Measurements from ENCODE around the gene GNAO1.

GNAO1 gene

GRCh38 chr16:56319376-56319775 is 128.1 kb downstream of the GNAO1 start:
- Mint-ChIP-seq H3K4me1 (peaks cover 6% of the 10 kb centered on the region), H3K27me3 (peaks cover 6% of the 10 kb centered on the region), H3K27ac (no peak overlapping the region), H3K36me3 (no peaks in the 10 kb centered on the region), H3K4me3 (no peak overlapping the region), H3K9me3 (no peaks in the 10 kb centered on the region)
- DNase-seq (ENCODE audit: low spot score in 2 of 2) (no peak), ATAC-seq (ENCODE audit: low read depth) (no peak)

DNA sequence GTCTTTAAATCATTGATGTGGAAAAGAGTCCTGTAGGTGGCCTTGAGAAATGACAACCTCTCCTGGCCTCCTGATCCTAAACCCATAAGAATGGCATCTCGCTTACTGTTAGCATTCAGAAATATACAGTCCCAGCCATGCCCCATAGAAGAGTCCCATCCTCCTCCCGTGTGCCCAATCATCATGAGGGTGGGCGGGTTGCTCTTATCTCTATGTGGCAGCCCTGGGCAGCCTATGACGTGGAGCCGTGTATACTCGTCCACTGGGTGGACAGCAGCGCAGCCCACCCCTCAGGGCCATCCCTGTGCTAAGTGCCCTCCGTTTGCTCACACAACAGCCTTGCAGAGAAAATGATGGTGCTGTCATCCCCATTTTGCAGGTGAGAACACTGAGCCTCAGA is 128.8 kb downstream of the GNAO1 start:
- Mint-ChIP-seq H3K4me3 (no peak overlapping the region), H3K27me3 (peaks cover 6% of the 10 kb centered on the region)

DNA sequence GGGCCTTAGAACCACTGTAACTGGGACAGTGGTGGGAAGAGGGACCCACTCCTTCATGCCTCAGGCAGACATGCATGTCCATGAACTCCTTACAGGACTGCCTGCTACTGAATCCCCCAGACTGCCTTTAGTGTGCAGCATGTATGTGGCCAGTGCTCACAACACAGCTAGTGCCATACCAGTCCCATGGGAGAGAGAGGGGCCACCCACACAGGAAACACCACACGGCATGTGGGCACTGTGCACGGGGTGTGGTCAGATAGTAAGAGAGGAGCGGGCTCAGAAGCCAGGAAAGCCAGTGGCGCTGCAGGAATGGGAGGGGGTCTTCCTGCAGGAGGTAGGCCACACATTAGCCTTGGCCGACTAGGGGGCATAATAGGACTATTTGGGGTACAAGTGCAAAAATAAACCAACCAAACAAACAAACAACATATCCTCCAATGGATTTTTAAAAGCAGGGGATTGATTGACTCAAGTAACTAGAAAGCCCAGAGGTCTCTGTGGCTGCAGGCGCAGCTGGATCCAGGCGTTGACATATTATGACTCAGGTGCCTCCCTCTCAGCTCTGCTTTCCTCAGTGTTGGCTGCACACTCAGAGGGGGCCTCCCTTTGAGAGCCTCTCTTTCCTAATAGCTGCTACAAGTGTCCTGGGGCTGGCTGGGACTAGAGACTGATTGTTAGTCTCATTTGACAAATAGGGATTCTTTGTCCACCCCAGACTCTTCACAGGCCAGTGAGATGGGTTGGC is 129.7 kb downstream of the GNAO1 start:
- H3K4me1 Mint-ChIP-seq: peaks cover 6% of the 10 kb centered on the region
- no peak overlapping the region for H3K27ac Mint-ChIP-seq
- ATAC-seq (ENCODE audit: low read depth) (no peak), DNase-seq (ENCODE audit: low spot score in 2 of 2) (no peak)
- H3K4me3 Mint-ChIP-seq: no peak overlapping the region
- peaks cover 6% of the 10 kb centered on the region for H3K27me3 Mint-ChIP-seq
- H3K9me3 Mint-ChIP-seq: no peaks in the 10 kb centered on the region
- no peaks in the 10 kb centered on the region for H3K36me3 Mint-ChIP-seq

More for the DNA sequence above, 128.8 kb downstream of the GNAO1 start:
- no peak for ATAC-seq (ENCODE audit: low read depth)
- H3K4me1 Mint-ChIP-seq: peaks cover 6% of the 10 kb centered on the region
- no peaks in the 10 kb centered on the region for H3K9me3 Mint-ChIP-seq
- DNase-seq (ENCODE audit: low spot score in 2 of 2): no peak
- H3K36me3 Mint-ChIP-seq: no peaks in the 10 kb centered on the region
- H3K27ac Mint-ChIP-seq: no peak overlapping the region

GRCh38 chr16:56321571-56321970 is 130.3 kb downstream of the GNAO1 start:
- Mint-ChIP-seq H3K4me1 (peaks cover 6% of the 10 kb centered on the region), H3K9me3 (no peaks in the 10 kb centered on the region), H3K27me3 (peaks cover 6% of the 10 kb centered on the region), H3K36me3 (no peaks in the 10 kb centered on the region), H3K27ac (no peak overlapping the region), H3K4me3 (no peak overlapping the region)
- no peak for ATAC-seq (ENCODE audit: low read depth)
- no peak for DNase-seq (ENCODE audit: low spot score in 2 of 2)

DNA sequence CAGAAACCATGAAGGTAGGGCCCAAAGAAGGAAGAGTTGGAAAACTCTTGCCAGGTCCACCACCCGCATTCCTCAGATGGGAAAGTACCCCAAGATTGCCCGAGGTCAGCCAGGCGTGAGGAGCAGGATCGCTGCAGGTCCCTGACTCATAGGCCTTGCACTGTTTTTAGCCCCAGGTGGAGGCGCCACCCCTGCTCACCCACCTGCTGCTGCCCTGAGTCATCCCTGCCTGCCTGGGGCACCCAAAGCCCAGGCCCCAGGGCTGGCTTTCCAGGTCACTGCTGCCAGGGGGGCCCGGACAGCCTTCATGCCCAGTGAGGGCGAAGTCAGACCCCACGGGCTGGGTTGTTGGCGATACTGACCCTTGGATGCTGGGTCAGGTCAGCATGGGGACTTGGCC is 133.1 kb downstream of the GNAO1 start:
- H3K36me3 Mint-ChIP-seq: no peaks in the 10 kb centered on the region
- peaks cover 4% of the 10 kb centered on the region for H3K27me3 Mint-ChIP-seq
- peaks cover 4% of the 10 kb centered on the region for H3K4me1 Mint-ChIP-seq
- H3K9me3 Mint-ChIP-seq: no peaks in the 10 kb centered on the region
- H3K4me3 Mint-ChIP-seq: no peak overlapping the region
- ATAC-seq (ENCODE audit: low read depth) (no peak), DNase-seq (ENCODE audit: low spot score in 2 of 2) (no peak)
- H3K27ac Mint-ChIP-seq: no peak overlapping the region

DNA sequence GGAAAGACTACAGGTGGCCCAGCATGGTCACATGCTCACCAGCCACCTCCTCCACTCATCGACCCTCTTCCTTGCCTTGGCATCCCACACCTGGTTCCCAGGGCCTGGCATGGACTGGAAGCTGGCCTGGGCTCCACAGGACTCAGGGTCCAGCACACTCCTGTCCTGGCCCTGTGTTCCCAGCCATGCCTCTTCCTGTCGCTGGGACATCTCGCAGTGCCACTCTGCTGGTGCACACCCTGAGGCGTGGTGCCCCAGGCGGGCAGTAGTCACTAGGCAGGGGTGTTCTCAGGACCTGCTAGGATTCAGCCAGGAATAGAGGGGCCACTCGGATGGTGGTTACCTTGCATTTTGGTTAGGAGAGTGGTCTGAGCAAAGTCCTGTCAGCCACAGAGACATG is 134.7 kb downstream of the GNAO1 start:
- Mint-ChIP-seq H3K36me3 (no peaks in the 10 kb centered on the region), H3K4me3 (no peak overlapping the region), H3K4me1 (peaks cover under 1% of the 10 kb centered on the region), H3K27me3 (peaks cover 2% of the 10 kb centered on the region), H3K27ac (no peak overlapping the region), H3K9me3 (no peaks in the 10 kb centered on the region)
- no peak for DNase-seq (ENCODE audit: low spot score in 2 of 2)
- ATAC-seq (ENCODE audit: low read depth): no peak

GRCh38 chr16:56327071-56327928 is 136.0 kb downstream of the GNAO1 start:
- ATAC-seq (ENCODE audit: low read depth) (no peak), DNase-seq (ENCODE audit: low spot score in 2 of 2) (no peak)
- Mint-ChIP-seq H3K36me3 (no peaks in the 10 kb centered on the region), H3K4me1 (no peaks in the 10 kb centered on the region), H3K27me3 (peaks cover 3% of the 10 kb centered on the region), H3K27ac (no peak overlapping the region), H3K9me3 (no peaks in the 10 kb centered on the region), H3K4me3 (no peak overlapping the region)

DNA sequence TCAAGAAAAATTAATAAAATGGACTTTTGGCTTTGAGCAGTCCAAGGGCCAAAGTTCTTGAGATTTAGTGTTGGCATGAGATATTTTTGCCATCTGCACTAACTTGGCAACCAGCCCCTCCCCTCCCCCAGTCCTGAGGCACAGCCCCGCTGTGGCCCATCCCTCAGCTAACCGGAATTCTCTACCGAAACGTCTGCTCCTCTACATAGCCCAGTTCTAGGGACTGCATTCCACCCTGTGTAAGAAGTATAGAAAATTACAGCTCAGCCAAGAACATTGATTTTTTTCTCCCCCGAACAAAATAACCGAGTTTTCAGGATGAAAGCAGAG is 136.6 kb downstream of the GNAO1 start:
- Mint-ChIP-seq H3K27ac (no peak overlapping the region), H3K36me3 (no peaks in the 10 kb centered on the region), H3K4me1 (no peaks in the 10 kb centered on the region), H3K27me3 (peaks cover 4% of the 10 kb centered on the region), H3K4me3 (no peak overlapping the region), H3K9me3 (no peaks in the 10 kb centered on the region)
- no peak for DNase-seq (ENCODE audit: low spot score in 2 of 2)
- ATAC-seq (ENCODE audit: low read depth): no peak

GRCh38 chr16:56328276-56329022 is 137.2 kb downstream of the GNAO1 start:
- Mint-ChIP-seq H3K36me3 (no peaks in the 10 kb centered on the region), H3K4me1 (no peaks in the 10 kb centered on the region), H3K27me3 (peaks cover 4% of the 10 kb centered on the region), H3K4me3 (no peak overlapping the region), H3K9me3 (no peaks in the 10 kb centered on the region), H3K27ac (no peak overlapping the region)
- ATAC-seq (ENCODE audit: low read depth) (no peak), DNase-seq (ENCODE audit: low spot score in 2 of 2) (no peak)

GRCh38 chr16:56329887-56330286 is 138.6 kb downstream of the GNAO1 start:
- H3K4me3 Mint-ChIP-seq: no peak overlapping the region
- H3K36me3 Mint-ChIP-seq: no peaks in the 10 kb centered on the region

GRCh38 chr16:56330476-56330875 is 139.2 kb downstream of the GNAO1 start:
- H3K4me1 Mint-ChIP-seq: no peaks in the 10 kb centered on the region
- no peaks in the 10 kb centered on the region for H3K9me3 Mint-ChIP-seq
- H3K4me3 Mint-ChIP-seq: no peak overlapping the region
- no peak overlapping the region for H3K27ac Mint-ChIP-seq
- peaks cover 4% of the 10 kb centered on the region for H3K27me3 Mint-ChIP-seq
- no peak for ATAC-seq (ENCODE audit: low read depth)
- DNase-seq (ENCODE audit: low spot score in 2 of 2): no peak
- H3K36me3 Mint-ChIP-seq: no peaks in the 10 kb centered on the region

More at GRCh38 chr16:56329887-56330286, 138.6 kb downstream of the GNAO1 start:
- DNase-seq (ENCODE audit: low spot score in 2 of 2): no peak
- H3K4me1 Mint-ChIP-seq: no peaks in the 10 kb centered on the region
- ATAC-seq (ENCODE audit: low read depth): no peak
- H3K27me3 Mint-ChIP-seq: peaks cover 4% of the 10 kb centered on the region
- H3K9me3 Mint-ChIP-seq: no peaks in the 10 kb centered on the region
- H3K27ac Mint-ChIP-seq: no peak overlapping the region

DNA sequence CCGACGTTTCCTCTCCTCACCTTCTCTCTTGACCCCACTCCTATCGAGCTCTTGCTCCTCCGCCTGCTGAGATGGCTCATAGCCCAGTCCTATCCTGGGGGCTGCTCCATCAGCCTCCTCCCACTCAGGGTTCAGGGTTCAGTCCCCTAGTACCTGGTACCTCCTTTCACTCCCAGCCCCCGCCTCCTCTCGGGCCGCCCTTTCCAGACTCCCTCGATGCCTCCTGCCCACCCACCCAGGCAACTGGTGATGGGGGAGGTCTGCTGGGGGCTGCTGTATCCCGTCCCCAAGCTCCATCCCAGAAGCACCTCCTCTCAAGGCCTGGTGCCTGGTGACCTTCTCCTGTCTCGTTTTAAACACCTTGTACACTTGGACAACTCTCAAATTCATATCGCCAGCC is 140.1 kb downstream of the GNAO1 start:
- H3K4me3 Mint-ChIP-seq: no peak overlapping the region
- H3K27ac Mint-ChIP-seq: no peak overlapping the region
- ATAC-seq (ENCODE audit: low read depth) (no peak), DNase-seq (ENCODE audit: low spot score in 2 of 2) (no peak)
- peaks cover 4% of the 10 kb centered on the region for H3K27me3 Mint-ChIP-seq
- H3K4me1 Mint-ChIP-seq: no peaks in the 10 kb centered on the region
- H3K36me3 Mint-ChIP-seq: no peaks in the 10 kb centered on the region
- H3K9me3 Mint-ChIP-seq: no peaks in the 10 kb centered on the region

GRCh38 chr16:56331915-56332314 is 140.6 kb downstream of the GNAO1 start:
- no peaks in the 10 kb centered on the region for H3K36me3 Mint-ChIP-seq
- ATAC-seq (ENCODE audit: low read depth) (no peak), DNase-seq (ENCODE audit: low spot score in 2 of 2) (no peak)
- no peak overlapping the region for H3K4me3 Mint-ChIP-seq
- no peaks in the 10 kb centered on the region for H3K9me3 Mint-ChIP-seq
- no peaks in the 10 kb centered on the region for H3K4me1 Mint-ChIP-seq
- no peak overlapping the region for H3K27ac Mint-ChIP-seq
- peaks cover 4% of the 10 kb centered on the region for H3K27me3 Mint-ChIP-seq

DNA sequence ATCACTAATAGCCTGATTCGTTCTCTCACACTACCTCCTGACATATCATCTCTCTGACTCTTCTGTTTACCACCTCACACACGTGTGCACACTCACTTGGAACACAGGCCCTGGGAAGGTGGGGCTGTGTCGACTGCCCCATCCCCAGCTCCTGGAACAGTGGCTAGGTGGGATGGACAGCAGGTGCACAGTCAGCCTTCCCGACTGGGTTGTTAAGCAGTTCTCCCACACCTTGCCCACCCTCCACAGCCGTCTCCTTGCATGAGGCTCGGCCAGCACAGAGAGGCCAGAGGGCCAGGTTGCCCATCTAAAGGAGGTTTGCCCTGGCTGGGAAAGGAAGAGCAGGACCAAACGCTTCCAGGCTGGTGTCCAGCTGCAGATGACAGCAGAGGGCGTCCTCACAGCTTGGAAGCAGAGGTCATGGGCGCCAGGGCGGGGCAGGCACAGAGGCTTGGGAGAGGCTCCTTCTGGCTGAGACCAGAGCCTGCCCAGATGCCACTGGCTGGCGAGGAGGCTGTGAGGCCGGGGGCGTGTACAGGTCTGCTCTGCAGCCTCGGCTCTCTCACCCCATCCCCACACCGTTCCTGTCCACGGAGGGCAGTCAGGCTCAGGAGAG is 141.3 kb downstream of the GNAO1 start:
- H3K27me3 Mint-ChIP-seq: peaks cover 4% of the 10 kb centered on the region
- ATAC-seq (ENCODE audit: low read depth): no peak
- no peak overlapping the region for H3K27ac Mint-ChIP-seq
- H3K36me3 Mint-ChIP-seq: no peaks in the 10 kb centered on the region
- no peak for DNase-seq (ENCODE audit: low spot score in 2 of 2)
- no peaks in the 10 kb centered on the region for H3K9me3 Mint-ChIP-seq
- no peaks in the 10 kb centered on the region for H3K4me1 Mint-ChIP-seq
- H3K4me3 Mint-ChIP-seq: no peak overlapping the region
